PC-3 (cell line): ENCODE measurements around the gene TBC1D2B.

Experiments used
- EZH2phosphoT487 ChIP-seq: fragments of 300-600 bp; sonication (generic); IDR thresholded peaks from 2 replicates; pipeline ENCODE4 v1.6.1; 2018; ENCODE audit warnings: mild to moderate bottlenecking, antibody characterized with exemption, low read length, borderline replicate concordance
- TF ChIP-seq, protein P1 (sequence below): fragments of 300-600 bp; sonication (generic); conservative IDR thresholded peaks from 2 replicates; pipeline ENCODE4 v1.5.1; 2017; ENCODE audit warnings: antibody characterized with exemption, low read depth, mild to moderate bottlenecking, low read length

DNA sequence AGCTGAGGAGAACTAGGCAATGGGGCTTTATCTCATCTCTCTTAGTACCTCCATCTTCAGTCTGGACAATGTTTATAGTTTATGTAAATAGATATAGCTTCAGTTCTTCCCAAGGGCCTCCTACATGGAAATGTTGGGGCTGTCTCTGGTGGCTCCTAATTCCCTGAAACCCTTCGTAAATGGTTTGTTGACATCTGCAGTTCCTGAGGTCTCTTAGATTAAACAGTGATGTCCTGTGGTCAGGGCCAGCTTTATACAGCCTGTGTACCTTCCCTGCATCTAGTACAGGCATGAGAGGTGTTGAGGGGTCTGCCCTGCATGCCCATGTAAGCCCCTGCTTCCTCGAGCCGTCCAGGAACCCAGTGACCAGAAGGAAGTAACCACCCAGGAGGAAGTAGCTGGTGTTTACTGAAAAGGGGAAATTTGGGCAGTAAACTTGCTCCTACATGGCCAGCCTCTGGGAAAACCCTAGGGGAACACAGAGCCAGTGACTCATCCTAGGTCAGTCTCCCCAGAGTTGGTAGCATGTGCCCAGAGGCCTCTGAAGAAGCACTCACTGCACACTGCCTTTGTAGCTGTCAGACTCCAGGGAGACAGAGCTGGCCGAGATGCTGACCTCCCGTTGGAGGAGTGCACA lies 4.7 kb upstream of the TBC1D2B start:
- TF ChIP-seq, protein P1, sequence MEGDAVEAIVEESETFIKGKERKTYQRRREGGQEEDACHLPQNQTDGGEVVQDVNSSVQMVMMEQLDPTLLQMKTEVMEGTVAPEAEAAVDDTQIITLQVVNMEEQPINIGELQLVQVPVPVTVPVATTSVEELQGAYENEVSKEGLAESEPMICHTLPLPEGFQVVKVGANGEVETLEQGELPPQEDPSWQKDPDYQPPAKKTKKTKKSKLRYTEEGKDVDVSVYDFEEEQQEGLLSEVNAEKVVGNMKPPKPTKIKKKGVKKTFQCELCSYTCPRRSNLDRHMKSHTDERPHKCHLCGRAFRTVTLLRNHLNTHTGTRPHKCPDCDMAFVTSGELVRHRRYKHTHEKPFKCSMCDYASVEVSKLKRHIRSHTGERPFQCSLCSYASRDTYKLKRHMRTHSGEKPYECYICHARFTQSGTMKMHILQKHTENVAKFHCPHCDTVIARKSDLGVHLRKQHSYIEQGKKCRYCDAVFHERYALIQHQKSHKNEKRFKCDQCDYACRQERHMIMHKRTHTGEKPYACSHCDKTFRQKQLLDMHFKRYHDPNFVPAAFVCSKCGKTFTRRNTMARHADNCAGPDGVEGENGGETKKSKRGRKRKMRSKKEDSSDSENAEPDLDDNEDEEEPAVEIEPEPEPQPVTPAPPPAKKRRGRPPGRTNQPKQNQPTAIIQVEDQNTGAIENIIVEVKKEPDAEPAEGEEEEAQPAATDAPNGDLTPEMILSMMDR: no peak
- TF ChIP-seq EZH2phosphoT487: no peak
